ENCODE results near the gene BST1.

DNA sequence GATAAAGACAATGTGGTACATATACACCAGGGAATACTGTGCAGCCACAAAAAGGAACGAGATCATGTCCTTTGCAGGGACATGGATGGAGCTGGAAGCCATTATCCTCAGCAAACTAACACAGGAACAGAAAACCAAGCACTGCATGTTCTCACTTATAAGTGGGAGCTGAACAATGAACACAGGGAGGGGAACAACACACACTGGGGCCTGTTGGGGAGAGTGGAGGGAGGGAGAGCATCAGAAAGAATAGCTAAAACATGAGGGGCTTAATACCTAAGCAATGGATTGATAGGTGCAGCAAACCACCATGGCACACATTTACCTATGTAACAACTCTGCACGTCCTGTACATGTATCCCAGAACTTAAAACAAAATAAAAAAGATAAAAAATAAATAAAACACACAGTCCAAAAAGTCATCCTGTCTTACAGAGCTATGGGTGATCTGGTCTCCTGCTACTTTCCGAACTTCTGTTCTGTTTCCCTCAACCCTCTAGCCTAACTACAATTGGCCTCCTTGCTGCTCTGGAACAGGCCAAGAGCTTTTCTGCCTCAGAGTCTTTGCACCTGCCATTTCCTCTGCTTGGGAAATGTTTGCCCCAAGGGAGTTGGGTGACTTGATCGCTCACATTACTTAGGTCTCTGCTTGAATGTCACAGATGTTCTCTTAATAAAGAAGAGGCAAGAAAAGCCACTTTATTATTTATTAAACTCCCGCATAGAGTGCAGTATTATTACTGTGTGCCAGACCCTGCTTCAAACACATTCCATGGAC is 74.2 kb downstream of the BST1 start:
- no peak for TF ChIP-seq EZH2 (IDR thresholded peaks at IDR 0.05; ENCODE audit: borderline replicate concordance, control insufficient read depth, low read depth, low read length)
- TF ChIP-seq POLR2AphosphoS5 (IDR thresholded peaks at IDR 0.05; ENCODE audit: low read length), result no peak
- no peak for TF ChIP-seq POLR2A (IDR thresholded peaks at IDR 0.05; ENCODE audit: low read depth, low read length)
- TF ChIP-seq, protein P1, sequence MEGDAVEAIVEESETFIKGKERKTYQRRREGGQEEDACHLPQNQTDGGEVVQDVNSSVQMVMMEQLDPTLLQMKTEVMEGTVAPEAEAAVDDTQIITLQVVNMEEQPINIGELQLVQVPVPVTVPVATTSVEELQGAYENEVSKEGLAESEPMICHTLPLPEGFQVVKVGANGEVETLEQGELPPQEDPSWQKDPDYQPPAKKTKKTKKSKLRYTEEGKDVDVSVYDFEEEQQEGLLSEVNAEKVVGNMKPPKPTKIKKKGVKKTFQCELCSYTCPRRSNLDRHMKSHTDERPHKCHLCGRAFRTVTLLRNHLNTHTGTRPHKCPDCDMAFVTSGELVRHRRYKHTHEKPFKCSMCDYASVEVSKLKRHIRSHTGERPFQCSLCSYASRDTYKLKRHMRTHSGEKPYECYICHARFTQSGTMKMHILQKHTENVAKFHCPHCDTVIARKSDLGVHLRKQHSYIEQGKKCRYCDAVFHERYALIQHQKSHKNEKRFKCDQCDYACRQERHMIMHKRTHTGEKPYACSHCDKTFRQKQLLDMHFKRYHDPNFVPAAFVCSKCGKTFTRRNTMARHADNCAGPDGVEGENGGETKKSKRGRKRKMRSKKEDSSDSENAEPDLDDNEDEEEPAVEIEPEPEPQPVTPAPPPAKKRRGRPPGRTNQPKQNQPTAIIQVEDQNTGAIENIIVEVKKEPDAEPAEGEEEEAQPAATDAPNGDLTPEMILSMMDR (IDR thresholded peaks at IDR 0.05 in 2 of 3, conservative IDR thresholded peaks at IDR 0.05 in 1 of 3; ENCODE audit: control insufficient read depth in 2 of 3, extremely low read depth in 1 of 3, insufficient read depth in 1 of 3, low read depth in 3 of 3, low read length in 3 of 3), result no peak
- TF ChIP-seq EP300 (IDR thresholded peaks at IDR 0.05; ENCODE audit: borderline replicate concordance in 1 of 2, control insufficient read depth in 1 of 2, low read depth in 2 of 2, low read length in 2 of 2), result no peak
- no peak for TF ChIP-seq SMC3 (IDR thresholded peaks at IDR 0.05; ENCODE audit: borderline replicate concordance, low read length)
